ENCODE results near the gene RPUSD1. TPM values are rescaled to one million over a fixed set of nuclear protein-coding genes. Genes with fewer than 3 reads are reported as not detected.
"Not testable (repeated sequence)": the region's sequence is repeated elsewhere in the genome, so short reads cannot be mapped to it uniquely, and the experiment has no call there.

The RPUSD1 gene
- total RNA-seq, 1 donor from 2014 or later: 16.3 TPM

DNA sequence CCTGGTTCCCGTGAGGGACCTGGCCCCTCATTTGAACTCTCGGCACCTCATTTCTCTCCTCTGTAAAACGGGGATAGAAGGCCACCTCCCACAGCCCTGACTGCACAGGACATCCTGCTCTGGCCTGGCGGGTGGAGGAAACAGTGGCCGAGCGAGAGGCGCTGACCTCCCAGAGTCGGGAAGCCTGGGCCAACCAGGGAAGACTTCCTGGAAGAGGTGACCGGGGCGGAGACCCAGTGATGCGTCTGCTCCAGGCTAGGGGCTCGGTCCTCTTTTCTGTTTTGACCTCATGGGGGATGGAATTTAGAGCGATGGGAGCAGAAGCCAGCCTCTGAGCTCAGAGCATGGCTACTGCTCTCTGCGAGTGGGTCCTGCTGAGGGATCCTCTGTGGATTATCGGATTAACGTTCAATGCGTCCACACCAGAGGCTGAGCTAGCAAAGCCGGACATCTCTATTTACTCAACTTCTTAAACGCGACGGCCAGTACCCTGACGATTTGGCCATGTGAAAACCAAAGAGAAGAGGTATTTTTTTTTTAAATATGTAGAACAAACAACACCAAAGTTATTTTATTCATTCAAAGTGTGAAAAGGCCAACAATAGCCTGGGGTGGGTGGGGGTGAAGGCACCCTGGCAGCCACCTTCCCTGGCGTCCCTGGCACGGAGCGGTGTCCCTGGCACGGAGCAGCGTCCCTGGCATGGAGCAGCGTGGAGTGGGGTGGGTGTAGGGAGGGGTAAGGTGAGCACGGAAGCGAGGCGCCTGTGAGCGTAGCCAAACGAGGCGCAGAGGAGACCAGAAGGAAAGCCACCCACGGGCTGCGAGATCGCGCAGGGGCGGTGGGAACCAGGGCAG lies 36.8 kb downstream of the RPUSD1 start:
- DNase-seq (ENCODE audit: low read depth in 2 of 2): no peak

DNA sequence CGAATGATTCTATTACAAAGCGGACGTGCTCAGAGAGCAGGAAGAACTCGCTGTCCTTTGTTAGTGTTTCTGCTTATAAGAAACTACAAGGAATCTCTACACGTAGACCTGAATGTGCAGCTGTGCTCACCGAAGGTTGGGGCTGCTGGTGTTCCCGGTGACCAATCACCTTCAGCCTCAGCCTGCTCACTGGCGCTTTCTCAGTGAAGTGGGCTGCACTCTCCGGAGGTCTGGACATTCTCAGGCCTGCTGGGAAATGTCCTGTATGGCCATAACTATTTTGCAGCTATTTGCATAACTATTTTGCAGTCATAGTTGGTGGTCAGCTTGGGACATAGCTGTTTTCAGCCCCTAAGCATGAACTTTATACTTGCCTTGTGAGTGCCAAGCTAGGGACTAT lies 37.7 kb downstream of the RPUSD1 start:
- no peak for DNase-seq (ENCODE audit: low read depth in 2 of 2)

DNA sequence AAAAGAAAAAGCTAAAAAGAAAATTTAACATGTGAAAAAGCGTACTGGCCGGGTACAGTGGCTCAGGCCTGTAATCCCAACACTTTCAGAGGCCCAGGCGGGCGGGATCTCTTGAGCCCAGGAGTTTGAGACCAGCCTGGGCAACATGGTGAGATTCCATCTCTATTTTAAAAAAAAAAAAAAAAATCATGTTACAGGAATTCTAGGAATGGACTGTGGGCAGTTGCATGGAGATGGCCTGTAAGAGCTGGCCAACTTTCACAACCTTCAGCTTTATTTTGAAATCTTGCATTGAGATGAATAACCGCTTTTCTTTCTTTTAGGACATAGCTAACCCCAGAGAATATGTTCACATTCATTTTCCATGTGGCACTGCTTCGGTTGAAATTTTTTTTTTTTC lies 39.2 kb downstream of the RPUSD1 start:
- no peak for DNase-seq (ENCODE audit: low read depth in 2 of 2)

DNA sequence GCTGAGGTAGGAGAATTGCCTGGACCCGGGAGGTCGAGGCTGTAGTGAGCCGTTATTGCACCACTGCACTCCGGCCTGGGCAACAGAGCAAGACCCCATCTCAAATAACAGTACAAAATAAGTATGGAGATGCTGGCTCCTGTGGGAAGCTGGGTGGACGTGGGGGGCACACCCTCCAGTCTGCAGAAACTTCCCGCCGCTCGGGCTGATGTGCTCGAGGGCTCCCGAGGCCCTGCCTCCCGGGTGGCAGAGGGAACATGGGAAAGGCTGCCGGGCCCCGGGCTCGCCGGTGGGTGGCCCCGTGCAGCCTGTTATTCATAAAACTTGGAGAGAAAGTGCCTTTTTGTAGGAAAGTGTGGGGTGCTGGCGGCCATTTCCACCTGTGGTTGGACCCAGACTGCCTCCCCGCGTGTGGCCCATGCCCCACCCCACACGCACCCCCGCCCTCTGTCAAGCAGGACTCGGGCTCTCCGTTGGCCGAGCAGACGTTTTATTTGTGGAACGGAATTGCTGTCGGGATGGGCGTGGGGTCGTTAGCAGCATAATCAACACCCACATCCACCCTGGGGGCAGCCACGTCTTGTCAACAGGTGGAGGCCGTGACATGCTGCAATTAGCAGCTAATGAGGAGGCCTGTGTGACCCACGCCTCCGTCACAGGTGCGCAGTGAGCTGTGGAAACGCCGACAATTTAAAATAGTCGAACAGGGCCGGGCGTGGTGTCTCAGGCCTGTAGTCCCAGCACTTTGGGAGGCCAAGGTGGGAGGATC lies 40.0 kb downstream of the RPUSD1 start:
- no peak for DNase-seq (ENCODE audit: low read depth in 2 of 2)

DNA sequence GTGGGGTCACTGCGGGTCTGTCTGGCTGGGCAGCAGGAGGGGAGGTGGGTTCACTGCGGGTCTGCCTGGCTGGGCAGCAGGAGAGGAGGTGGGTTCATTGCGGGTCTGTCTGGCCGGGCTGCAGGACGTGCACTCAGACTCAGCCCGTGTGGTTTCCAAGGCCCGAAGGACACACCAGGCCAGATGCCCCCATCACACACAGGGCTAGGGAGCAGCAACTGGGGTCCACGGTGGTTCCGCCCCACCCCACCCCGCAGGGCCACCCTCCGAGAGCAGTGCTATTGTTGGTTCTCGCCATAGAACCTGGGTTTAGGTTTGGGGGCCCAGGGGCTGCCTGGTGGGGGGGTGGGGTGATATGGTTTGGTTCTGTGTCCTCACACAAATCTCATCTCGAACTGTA lies 41.5 kb downstream of the RPUSD1 start:
- DNase-seq (ENCODE audit: low read depth in 2 of 2): no peak

DNA sequence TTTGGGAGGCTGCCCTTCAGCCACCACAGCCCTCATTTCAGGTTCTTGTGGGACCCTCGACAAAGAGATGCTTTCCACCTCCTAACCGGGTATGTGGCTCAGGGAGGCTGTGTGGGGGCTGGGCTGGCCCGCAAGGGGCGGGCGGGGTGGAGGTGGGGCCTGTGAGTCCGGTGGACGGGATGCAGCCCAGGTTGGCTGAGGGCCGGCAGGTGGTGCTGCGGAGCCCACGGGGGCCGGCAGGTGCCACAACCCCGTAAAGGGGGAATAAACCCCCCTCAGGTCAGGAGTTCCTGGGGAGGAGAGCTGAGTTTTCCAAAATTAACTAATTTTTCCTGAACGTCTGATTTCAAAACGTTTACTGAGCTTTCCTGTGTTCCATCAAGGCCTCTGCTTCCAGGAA lies 42.4 kb downstream of the RPUSD1 start:
- DNase-seq (ENCODE audit: low read depth in 2 of 2): peak in 1 of 2 donors; percentile 25

DNA sequence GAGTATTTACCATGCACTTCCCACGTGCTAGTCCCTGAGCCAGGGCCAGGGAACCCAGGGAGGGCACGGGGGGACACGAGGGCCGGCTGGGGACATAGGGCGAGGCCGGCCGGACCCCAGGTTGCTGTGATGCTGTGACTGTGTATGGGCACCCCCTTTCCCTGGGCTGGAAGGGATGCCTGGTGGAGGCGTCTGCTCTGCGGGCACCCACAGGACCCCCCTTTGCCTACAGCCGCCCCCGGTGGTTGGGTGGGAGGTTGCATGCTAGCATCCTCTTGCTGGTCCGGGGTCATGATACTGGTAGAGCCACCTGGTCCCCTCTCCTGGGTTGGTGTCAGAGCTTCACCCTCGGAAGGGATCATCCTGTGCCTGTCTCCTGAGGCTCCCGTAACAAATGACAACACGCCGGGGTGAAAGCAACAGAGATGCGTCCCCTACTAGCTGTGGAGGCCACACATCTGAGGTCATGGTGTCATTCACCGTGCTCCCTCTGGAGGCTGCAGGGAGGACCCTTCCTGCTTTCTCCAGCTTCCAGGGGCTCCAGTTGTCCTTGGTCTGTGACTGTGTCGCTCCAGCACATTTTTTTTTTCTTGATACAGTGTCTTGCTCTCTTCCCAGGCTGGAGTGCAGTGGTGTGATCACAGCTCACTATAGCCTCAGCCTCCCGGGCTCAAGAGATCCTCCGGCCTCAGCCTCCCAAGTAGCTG lies 44.2 kb downstream of the RPUSD1 start:
- no peak for DNase-seq (ENCODE audit: low read depth in 2 of 2)

DNA sequence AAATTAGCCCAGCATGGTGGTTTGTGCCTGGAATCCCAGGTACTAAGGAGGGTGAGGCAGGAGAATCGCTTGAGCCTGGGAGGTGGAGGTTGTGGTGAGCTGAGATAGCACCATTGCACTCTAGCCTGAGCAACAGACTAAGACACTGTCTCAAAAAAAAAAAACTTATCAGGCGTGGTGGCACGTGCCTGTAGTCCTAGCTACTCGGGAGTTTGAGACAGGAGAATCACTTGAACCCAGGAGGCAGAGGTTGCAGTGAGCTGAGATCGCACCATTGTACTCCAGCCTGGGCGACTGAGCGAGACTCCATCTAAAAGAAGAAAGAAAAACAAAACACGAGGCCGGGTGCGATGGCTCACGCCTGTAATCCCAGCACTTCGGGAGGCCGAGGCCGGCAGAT lies 45.3 kb downstream of the RPUSD1 start:
- not testable (repeated sequence) for DNase-seq (ENCODE audit: low read depth in 2 of 2)

DNA sequence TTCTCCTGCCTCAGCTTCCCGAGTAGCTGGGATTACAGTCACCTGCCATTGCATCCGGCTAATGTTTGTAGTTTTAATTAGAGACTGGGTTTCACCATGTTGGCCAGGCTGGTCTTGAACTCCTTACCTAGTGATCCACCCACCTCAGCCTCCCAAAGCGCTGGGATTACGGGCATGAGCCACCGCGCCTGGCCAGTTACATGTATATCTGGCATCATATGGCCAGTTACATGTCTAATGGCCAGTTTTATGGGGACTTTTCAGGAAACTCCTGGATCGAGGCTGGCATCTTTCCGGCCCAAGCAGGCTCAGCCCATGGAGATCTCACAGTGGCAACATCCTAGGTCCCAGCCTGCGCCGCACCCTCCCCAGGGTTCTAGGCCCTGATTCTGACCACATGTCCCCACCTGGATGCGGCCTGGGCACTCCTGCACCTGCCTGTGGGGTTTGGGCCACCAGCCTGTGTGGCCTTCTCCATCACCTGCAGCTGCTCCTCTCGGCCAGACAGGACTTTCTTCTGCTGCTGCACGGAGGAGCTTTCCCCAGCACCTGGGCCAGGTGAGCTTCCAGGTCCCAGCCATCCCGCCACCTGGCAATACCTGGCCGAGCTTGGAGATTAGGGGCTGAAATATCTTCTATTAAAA lies 46.1 kb downstream of the RPUSD1 start:
- no peak for DNase-seq (ENCODE audit: low read depth in 2 of 2)

DNA sequence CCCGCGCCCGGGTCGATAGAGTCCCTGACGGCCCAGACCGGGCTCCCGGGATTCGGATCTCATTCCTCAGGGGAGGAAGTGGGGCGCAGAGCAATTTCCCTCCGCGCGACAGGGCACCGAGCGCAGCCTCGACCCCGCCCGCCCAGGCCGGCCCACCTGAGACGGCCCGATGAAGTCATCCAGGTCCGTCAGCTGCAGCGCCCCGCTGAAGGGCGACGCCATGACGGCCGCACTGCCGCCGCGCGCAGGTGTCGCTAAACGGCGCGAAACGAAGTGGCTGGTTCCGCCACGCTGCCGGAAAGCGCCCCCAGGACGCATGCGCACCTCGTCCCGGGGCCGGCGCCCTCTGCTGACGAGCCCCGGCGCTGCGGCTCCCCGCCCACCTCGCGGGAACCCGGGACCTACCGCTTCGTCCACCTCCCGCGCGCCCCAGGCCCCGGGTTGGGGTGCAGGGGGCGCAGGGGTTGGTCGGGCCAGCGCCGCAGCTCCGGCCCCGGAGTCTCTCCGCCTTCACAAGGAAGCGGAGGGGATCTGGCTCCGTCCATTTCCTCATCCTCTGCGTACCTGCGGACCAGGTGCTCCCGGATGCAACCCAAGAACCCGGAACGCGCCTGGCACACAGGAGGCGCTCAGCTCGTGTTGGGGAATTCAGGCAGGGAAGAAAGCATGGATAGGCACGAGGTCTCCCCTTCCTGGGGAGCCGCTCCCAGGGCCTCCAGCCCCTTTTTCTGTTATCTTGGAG lies 47.2 kb downstream of the RPUSD1 start, which contains the start of gene CIAO3:
TSS of gene CIAO3 (minus strand) at position 234 of the 742 bp plus-strand sequence. CDS start at position 222, 12 bp downstream.
- DNase-seq (ENCODE audit: low read depth in 2 of 2): peak; percentile 92 to 95

DNA sequence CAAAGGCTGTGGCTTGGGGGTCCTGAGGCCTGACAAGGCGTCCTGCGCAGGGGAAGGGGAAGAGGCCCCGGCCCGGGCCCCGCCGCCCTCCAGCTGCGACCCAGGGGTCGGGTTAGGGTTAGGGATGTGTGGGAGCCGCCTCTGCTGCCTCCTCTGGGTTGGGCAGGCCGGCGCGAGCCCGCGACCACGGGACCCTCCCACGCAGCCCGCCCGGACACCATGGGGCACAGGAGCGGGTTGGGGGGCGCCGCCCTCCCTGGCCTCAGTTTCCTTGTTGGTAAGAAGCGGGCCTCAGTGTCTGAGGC lies 47.8 kb downstream of the RPUSD1 start:
- DNase-seq (ENCODE audit: low read depth in 2 of 2): no peak

DNA sequence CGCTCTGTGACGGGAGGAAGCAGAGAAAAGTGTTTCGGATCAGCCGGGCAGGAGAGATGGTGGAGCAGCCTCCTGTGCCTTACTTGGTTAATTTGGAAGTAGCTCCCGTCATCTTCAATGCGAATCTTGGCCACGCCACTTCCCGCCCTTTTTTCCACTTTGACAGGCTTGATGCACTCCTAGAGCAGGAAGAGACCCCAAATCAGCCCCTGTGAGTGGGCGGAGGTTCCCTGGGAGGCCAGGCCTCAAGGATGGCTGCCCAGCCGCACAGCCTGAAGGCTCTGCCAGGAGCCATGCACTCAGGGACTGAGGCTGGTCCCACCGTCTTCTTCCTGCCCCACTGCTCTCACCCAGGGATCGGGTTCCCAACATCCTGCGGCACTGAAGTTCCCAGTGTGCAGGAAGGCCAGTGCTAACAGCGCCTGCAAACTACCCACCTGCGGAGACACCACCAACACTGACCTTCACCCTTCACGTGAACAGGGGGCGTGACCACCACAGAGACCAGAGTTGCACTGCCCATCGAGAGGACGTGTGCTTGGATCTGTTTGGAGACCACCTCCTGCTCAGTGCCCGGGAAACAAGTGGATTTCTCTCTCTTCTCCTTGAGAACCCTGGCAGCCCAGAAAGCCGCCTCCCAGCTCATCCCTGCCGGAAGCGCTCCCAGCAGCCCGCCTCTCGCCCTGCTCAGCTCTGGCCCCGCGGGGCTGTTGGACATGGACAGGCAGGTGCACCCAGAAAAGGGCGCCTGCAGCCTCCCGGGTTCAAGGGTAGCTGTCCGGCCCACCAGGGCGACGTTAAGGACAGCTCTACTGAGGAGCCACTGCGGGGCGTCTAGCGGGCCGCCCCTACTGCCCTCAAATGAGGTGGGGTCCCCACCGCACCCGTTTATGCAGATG lies 48.4 kb downstream of the RPUSD1 start:
- no peak for DNase-seq (ENCODE audit: low read depth in 2 of 2)

DNA sequence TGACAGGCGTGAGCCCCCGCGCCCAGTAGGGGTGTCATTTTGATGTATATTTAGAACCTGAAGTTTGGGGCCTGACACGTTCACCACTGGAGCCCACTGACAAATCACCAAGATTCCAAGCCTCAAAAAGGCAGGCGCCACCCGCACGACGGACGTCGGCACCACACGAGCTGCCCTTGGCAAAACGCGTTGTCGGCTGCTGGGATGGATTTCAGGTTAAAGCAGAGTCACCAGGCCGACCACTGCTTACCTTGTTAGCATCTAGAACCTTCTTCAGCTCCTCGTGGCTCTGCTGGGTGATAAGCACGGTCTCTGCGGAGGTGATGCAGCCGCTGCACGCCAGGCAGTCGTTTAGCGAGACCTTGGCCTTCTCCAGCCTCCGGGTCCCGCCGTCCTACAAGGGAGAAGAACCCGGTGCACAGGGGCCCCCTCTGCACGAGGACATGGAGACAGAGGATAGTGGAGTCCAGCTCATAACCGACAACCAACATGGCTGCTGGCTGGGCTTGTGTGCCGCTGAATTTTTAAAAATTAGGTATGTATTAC lies 51.2 kb downstream of the RPUSD1 start:
- no peak for DNase-seq (ENCODE audit: low read depth in 2 of 2)

DNA sequence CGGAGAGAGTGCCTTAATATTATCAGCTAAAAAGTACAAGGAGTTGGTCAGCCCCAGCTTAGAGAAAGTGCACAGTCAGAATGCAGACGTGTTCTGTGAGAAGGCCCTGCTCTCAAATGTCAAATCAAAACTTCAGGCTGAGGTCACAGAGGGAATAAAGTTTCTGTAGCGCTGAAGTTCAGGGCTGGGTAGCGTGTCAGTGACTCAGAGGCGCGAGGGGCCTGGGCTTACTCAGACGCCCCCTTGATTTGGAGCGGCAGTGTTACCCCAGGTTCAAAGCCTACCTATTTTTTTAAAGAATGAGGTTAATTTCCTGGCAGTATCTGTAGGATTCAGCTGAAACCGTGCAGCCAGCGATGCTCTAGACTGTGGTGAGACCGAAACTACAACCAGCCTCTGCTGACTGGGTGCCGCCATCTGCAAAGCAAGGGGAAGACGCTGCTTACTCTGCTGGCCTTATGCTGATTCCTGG lies 52.2 kb downstream of the RPUSD1 start:
- DNase-seq (ENCODE audit: low read depth in 2 of 2): no peak

DNA sequence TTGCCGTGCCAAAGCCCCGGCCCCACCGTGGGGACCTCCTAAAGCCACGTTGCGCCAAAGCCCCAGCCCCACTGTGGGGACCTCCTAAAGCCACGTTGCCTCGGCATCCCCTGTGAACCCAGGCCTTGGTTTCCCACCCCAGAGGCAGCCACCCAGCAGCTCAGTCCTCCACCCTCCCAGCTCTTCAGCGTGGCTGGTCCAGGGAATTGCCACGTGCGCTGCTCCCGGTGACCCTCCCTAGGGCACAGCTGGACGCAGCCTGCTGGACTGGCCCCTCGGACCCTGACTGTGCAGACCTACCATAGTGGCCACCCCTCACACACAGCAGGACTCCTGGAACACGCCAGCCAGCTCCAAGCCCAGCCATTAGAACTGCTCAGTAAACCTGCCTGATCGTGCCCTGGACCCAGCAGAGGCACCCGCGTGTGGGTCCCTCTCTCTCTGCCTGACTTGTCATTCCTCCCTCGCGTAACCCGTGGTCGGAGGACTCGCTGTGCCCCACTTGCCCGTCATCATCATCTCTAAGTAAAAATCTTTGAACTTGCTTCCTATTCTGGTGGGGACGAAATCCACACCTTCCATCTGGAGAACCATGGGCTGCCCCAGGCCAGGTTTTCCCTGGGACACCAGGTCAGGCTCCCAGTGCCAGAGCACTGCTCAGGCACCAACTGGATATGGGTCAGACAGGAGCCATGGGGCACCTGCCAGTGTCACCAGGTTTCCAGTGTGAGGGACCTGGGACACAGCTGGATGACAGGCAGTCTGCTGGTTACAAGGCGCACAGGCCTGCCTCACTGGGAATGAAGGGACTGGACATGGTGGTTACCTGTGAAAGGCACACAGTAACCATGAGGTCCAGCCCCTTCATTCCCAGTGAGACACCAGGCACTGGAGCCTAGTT lies 53.0 kb downstream of the RPUSD1 start:
- DNase-seq (ENCODE audit: low read depth in 2 of 2): no peak
